KMS-11 (cell line): ENCODE results near the gene GNAZ.

Source experiments
- H2AFZ ChIP-seq: fragments of 200-600 bp; sonication (generic); 2 replicates; pipeline ENCODE4 v1.6.1; 2016; ENCODE audit warnings: antibody characterized with exemption, mixed run types, low read depth
- H3K27ac ChIP-seq: fragments of 200-600 bp; sonication (generic); 2 replicates; pipeline ENCODE4 v1.6.1; 2016; ENCODE audit warnings: mild to moderate bottlenecking, mixed run types
- H3K27me3 ChIP-seq: fragments of 200-600 bp; sonication (generic); 2 replicates; pipeline ENCODE4 v1.6.1; 2017; ENCODE audit warnings: mild to moderate bottlenecking, low read depth, mixed run types, moderate library complexity; ENCODE audit not compliant: insufficient read depth
- H3K36me3 ChIP-seq: fragments of 200-600 bp; sonication (generic); 2 replicates; pipeline ENCODE4 v1.6.1; 2017; ENCODE audit warnings: mild to moderate bottlenecking, mixed run types; ENCODE audit not compliant: insufficient read depth
- H3K4me1 ChIP-seq: fragments of 200-600 bp; sonication (generic); 2 replicates; pipeline ENCODE4 v1.6.1; 2016; ENCODE audit warnings: mild to moderate bottlenecking, low read depth, mixed run types; ENCODE audit not compliant: poor library complexity, severe bottlenecking
- H3K4me2 ChIP-seq: fragments of 200-600 bp; sonication (generic); 2 replicates; pipeline ENCODE4 v1.7.0; 2016; ENCODE audit warnings: mild to moderate bottlenecking, mixed run types
- H3K4me3 ChIP-seq: fragments of 200-600 bp; sonication (generic); IDR thresholded peaks from 2 replicates; pipeline ENCODE4 v1.6.1; 2017; ENCODE audit warnings: low read depth, low read length, mixed read lengths; ENCODE audit not compliant: insufficient read depth
- H3K79me2 ChIP-seq: fragments of 200-600 bp; sonication (generic); 2 replicates; pipeline ENCODE4 v1.6.1; 2016; ENCODE audit warnings: low read depth, mixed run types; ENCODE audit not compliant: insufficient read depth
- H3K9ac ChIP-seq: fragments of 200-600 bp; sonication (generic); 2 replicates; pipeline ENCODE4 v1.6.1; 2016; ENCODE audit warnings: mild to moderate bottlenecking, mixed run types
- H4K20me1 ChIP-seq: fragments of 200-600 bp; sonication (generic); 2 replicates; pipeline ENCODE4 v1.6.1; 2016; ENCODE audit warnings: mild to moderate bottlenecking, mixed run types; ENCODE audit not compliant: insufficient read depth
- TF ChIP-seq, protein P1 (sequence below): fragments of 200-600 bp; sonication (generic); conservative IDR thresholded peaks from 2 replicates; pipeline ENCODE4 v1.6.1; 2017; ENCODE audit warnings: low read depth, mild to moderate bottlenecking, antibody characterized with exemption, low read length, moderate library complexity, mixed read lengths

The GNAZ gene

GRCh38 chr22:23060612-23061400 is 9.5 kb upstream of the GNAZ start:
- Histone ChIP-seq H3K27ac (no peak overlapping the region), H3K36me3 (no peaks in the 10 kb centered on the region), H3K9ac (no peak overlapping the region), H2AFZ (no peak overlapping the region), H3K27me3 (no peaks in the 10 kb centered on the region), H3K4me2 (no peak overlapping the region), H3K4me3 (no peak overlapping the region), H3K79me2 (no peaks in the 10 kb centered on the region), H3K4me1 (no peaks in the 10 kb centered on the region), H4K20me1 (no peaks in the 10 kb centered on the region)
- TF ChIP-seq, protein P1, sequence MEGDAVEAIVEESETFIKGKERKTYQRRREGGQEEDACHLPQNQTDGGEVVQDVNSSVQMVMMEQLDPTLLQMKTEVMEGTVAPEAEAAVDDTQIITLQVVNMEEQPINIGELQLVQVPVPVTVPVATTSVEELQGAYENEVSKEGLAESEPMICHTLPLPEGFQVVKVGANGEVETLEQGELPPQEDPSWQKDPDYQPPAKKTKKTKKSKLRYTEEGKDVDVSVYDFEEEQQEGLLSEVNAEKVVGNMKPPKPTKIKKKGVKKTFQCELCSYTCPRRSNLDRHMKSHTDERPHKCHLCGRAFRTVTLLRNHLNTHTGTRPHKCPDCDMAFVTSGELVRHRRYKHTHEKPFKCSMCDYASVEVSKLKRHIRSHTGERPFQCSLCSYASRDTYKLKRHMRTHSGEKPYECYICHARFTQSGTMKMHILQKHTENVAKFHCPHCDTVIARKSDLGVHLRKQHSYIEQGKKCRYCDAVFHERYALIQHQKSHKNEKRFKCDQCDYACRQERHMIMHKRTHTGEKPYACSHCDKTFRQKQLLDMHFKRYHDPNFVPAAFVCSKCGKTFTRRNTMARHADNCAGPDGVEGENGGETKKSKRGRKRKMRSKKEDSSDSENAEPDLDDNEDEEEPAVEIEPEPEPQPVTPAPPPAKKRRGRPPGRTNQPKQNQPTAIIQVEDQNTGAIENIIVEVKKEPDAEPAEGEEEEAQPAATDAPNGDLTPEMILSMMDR, result no peak

DNA sequence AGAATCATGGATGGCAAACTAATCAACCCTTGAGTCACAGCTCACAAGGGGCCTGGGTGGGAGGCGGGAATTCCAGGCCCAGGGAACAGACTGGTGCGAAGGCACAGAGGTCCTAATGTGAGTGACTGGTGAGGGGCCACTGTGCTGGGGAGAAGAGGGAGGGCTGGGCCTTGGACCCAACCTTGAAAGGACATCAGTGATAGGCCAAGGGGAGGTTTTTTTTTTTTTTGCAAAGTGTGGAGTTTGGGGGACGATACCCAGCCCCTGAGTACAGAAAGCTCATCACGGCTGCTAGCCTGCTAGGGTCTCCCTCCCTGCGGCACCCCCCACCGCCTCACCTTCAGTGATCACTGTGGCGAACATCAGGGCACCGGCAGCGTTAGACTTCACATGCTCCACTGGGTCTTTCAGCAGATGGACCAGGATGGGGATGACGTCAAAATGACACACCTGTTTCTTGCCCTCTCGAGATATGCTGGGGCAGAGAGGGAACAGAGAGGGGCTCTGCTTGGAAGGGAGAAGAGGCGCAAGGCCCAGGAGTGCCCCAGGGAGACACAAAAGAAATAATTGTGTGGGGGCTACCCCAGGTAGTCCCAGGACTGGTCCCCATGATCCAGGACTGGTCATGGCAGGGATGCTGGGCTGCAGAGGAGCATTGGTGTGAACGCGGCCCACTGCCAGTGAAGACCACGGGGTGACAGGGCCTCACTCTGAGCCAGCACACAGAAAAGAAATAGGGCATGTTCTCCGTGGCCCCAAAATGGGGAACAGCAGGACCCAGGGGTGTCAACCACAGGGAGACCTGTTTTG is 8.6 kb upstream of the GNAZ start:
- no peaks in the 10 kb centered on the region for H3K27me3 ChIP-seq
- H3K9ac ChIP-seq, result no peak overlapping the region

GRCh38 chr22:23062616-23063538 is 7.4 kb upstream of the GNAZ start:
- no peak overlapping the region for H2AFZ ChIP-seq
- no peak overlapping the region for H3K4me3 ChIP-seq
- no peak overlapping the region for H3K27ac ChIP-seq
- no peaks in the 10 kb centered on the region for H3K36me3 ChIP-seq
- H3K79me2 ChIP-seq, result no peaks in the 10 kb centered on the region
- H3K27me3 ChIP-seq, result no peaks in the 10 kb centered on the region
- H3K4me2 ChIP-seq, result no peak overlapping the region
- TF ChIP-seq, protein P1, result no peak
- no peaks in the 10 kb centered on the region for H3K4me1 ChIP-seq
- H4K20me1 ChIP-seq, result no peaks in the 10 kb centered on the region
- H3K9ac ChIP-seq, result no peak overlapping the region

More for the DNA sequence above, 8.6 kb upstream of the GNAZ start:
- Histone ChIP-seq H3K4me2 (no peak overlapping the region), H4K20me1 (no peaks in the 10 kb centered on the region), H3K36me3 (no peaks in the 10 kb centered on the region), H3K4me1 (no peaks in the 10 kb centered on the region), H2AFZ (no peak overlapping the region), H3K79me2 (no peaks in the 10 kb centered on the region), H3K4me3 (no peak overlapping the region), H3K27ac (no peak overlapping the region)
- TF ChIP-seq, protein P1, result no peak
